H1 (cell line): ENCODE results near the gene OR4E2. TPM values are rescaled to one million over a fixed set of nuclear protein-coding genes. Genes with fewer than 3 reads are reported as not detected.

Experiments
- SP1 ChIP-seq: IDR thresholded peaks from 2 replicates; pipeline ENCODE4 v1.6.1; 2011; ENCODE audit warnings: low read depth, low read length
- SP2 ChIP-seq: IDR thresholded peaks from 2 replicates; pipeline ENCODE4 v1.6.1; 2012; ENCODE audit warnings: mild to moderate bottlenecking, low read length, inconsistent platforms
- TCF12 ChIP-seq: IDR thresholded peaks from 2 replicates; pipeline ENCODE4 v1.6.1; 2011; ENCODE audit warnings: low read depth, mild to moderate bottlenecking, low read length
- polyA plus RNA-seq, 7 experiments: library from polyadenylated mRNA; depleted of rRNA in 3 of 7; stranded (reverse) in 5 of 7; unstranded in 2 of 7; fragments of >200 nt in 5 of 7; fragments of 200-250 nt in 2 of 7; gene quantifications; 1 replicate in 5 of 7; 2 replicates in 1 of 7; 4 replicates in 1 of 7; pipeline versions ENCODE4 v1.2.1 to v1.2.3, GENCODE V29; 2011 to 2013; ENCODE audit warnings: missing spikeins in 2 of 7, mixed read lengths in 2 of 7
- total RNA-seq: library from RNA; stranded (reverse); fragmentation: NEBNext Ultra II Directional; extraction: Animal tissue kit (Norgen Biotek cat#: 25700); gene quantifications from 2 replicates; pipeline ENCODE4 v1.2.1, GENCODE V29; 2021

The OR4E2 gene
- total and polyA plus RNA-seq, 2 of the 8 experiments (the other 6 are each of a cell fraction or from before 2014, with no cell fraction given): not detected

GRCh38 chr14:21631084-21631483 lies 22.6 kb upstream of the OR4E2 start (continued):
- TF ChIP-seq SP1: no peak
- no peak for TF ChIP-seq SP2
- TF ChIP-seq TCF12: no peak
